IMR-90 (cell line): ENCODE results near the gene MED22.

ENCODE experiments used
- BHLHE40 ChIP-seq: fragments of 150-350 bp; IDR thresholded peaks from 2 replicates; pipeline ENCODE4 v1.6.1; 2016; ENCODE audit warnings: mild to moderate bottlenecking, low read depth, low read length
- CHD1 ChIP-seq: IDR thresholded peaks from 2 replicates; pipeline ENCODE4 v1.6.1; 2012; ENCODE audit warnings: low read depth, low read length, improper control_type of control experiment
- CTCF ChIP-seq: conservative IDR thresholded peaks from 2 replicates; pipeline ENCODE4 v1.5.1; 2012; ENCODE audit warnings: mild to moderate bottlenecking, low read depth, low read length, improper control_type of control experiment
- MAZ ChIP-seq: IDR thresholded peaks from 2 replicates; pipeline ENCODE4 v1.6.1; 2012; ENCODE audit warnings: low read depth, mild to moderate bottlenecking, low read length, improper control_type of control experiment, moderate library complexity, borderline replicate concordance
- MXI1 ChIP-seq: IDR thresholded peaks from 2 replicates; pipeline ENCODE4 v1.6.1; 2012; ENCODE audit warnings: low read depth, mild to moderate bottlenecking, low read length, moderate library complexity, borderline replicate concordance
- POLR2A ChIP-seq: IDR thresholded peaks from 2 replicates; pipeline ENCODE4 v1.6.1; 2012; ENCODE audit warnings: mild to moderate bottlenecking, low read depth, low read length
- RCOR1 ChIP-seq: IDR thresholded peaks from 2 replicates; pipeline ENCODE4 v1.6.1; 2012; ENCODE audit warnings: mild to moderate bottlenecking, low read length, improper control_type of control experiment; ENCODE audit not compliant: insufficient replicate concordance
- RFX5 ChIP-seq: IDR thresholded peaks from 2 replicates; pipeline ENCODE4 v1.8.0; 2012; ENCODE audit warnings: low read depth, mild to moderate bottlenecking, low read length, moderate library complexity
- SMC3 ChIP-seq: fragments of 150-350 bp; IDR thresholded peaks from 2 replicates; pipeline ENCODE4 v1.6.1; 2016; ENCODE audit warnings: low read depth, mild to moderate bottlenecking, antibody characterized with exemption, low read length, moderate library complexity

- TF ChIP-seq CHD1: no peak
- no peak for TF ChIP-seq MXI1
- TF ChIP-seq SMC3: no peak
- no peak for TF ChIP-seq CTCF
- no peak for TF ChIP-seq MAZ
- TF ChIP-seq RFX5: no peak
- no peak for TF ChIP-seq POLR2A
- TF ChIP-seq BHLHE40: no peak
- no peak for TF ChIP-seq RCOR1
These were observed 8.3 kb downstream of the MED22 start for GRCh38 chr9:133339641-133340040.
